ENCODE results near the gene OBSL1. TPM values are rescaled to one million over a fixed set of nuclear protein-coding genes. Genes with fewer than 3 reads are reported as not detected.

Gene OBSL1
- total and polyA plus RNA-seq, 2 of the 4 experiments (the other 2 are of a cell fraction), result 21.5 to 51.2 TPM

- TF ChIP-seq MAFK (IDR thresholded peaks at IDR 0.05; ENCODE audit: low read depth, low read length), result no peak
- TF ChIP-seq POLR2A (IDR thresholded peaks at IDR 0.05; ENCODE audit: low read depth, low read length), result no peak
- TF ChIP-seq MAZ (IDR thresholded peaks at IDR 0.05; ENCODE audit: borderline replicate concordance, low read depth, low read length), result no peak
- TF ChIP-seq CEBPB (IDR thresholded peaks at IDR 0.05; ENCODE audit: low read depth, low read length), result no peak
- TF ChIP-seq MXI1 (IDR thresholded peaks at IDR 0.05; ENCODE audit: borderline replicate concordance, low read depth, low read length), result no peak
- no peak for TF ChIP-seq SMC3 (IDR thresholded peaks at IDR 0.05; ENCODE audit: low read depth, low read length)
- TF ChIP-seq RCOR1 (IDR thresholded peaks at IDR 0.05; ENCODE audit: insufficient replicate concordance, low read length), result no peak
- no peak for TF ChIP-seq NFE2L2 (IDR thresholded peaks at IDR 0.05; ENCODE audit: low read depth, low read length)
- no peak for TF ChIP-seq FOS (IDR thresholded peaks at IDR 0.05; ENCODE audit: low read depth, low read length)
- H2BK120ac ChIP-seq (ENCODE audit: low read depth, low read length), result no peak overlapping the region
- POLR2A ChIA-PET (ENCODE audit: unreplicated experiment), result no interaction called here
- dilution Hi-C loops (cut with HindIII; ENCODE audit: low sequenced_read_pairs, unreplicated experiment) (no loop called here), intact Hi-C loops (cut with micrococcal nuclease) (loop anchor here (2.0 kb wide), 1 partner anchor 21 kb away; the partner anchor contains the start of gene STK11IP), in situ Hi-C loops (cut with MboI; ENCODE audit: low sequenced_read_pairs) (no loop called here)
- peaks cover 2% of the 10 kb centered on the region; the same call in 1 of the 2 replicates for H3K9me1 ChIP-seq (ENCODE audit: insufficient read depth, low read length)
- H3K23ac ChIP-seq (ENCODE audit: low read depth, low read length), result no peak overlapping the region
- H3K4ac ChIP-seq (ENCODE audit: low read depth, low read length), result no peak overlapping the region
- no TSS peak for BruUV-seq (replicated peaks)
- H3K9ac ChIP-seq (ENCODE audit: low read depth, low read length), result no peak overlapping the region
- H2BK20ac ChIP-seq (ENCODE audit: low read depth, low read length), result no peak overlapping the region
- no peak overlapping the region for H3K27ac ChIP-seq (ENCODE audit: insufficient read depth, low read length)
- peaks cover 0 to 2% of the 10 kb centered on the region in 2 experiments; a peak in 1 of 4 replicates for H3K79me1 ChIP-seq (ENCODE audit: low read depth in 1 of 2, low read length in 2 of 2)
- ATAC-seq (ENCODE audit: low read depth) (no peak), DNase-seq (no peak)
- peaks cover 14% of the 10 kb centered on the region for H3K27me3 ChIP-seq (ENCODE audit: control insufficient read depth, insufficient read depth, low read length)
- no peaks in the 10 kb centered on the region for H3K9me3 ChIP-seq (ENCODE audit: control insufficient read depth, insufficient read depth, low read length)
- H4K8ac ChIP-seq (ENCODE audit: low read depth in 2 of 2, low read length in 2 of 2), result no peak overlapping the region
- no peak overlapping the region for H3K14ac ChIP-seq (replicated peaks; ENCODE audit: low read depth, low read length)
- no peaks in the 10 kb centered on the region for H3K36me3 ChIP-seq (ENCODE audit: control insufficient read depth, insufficient read depth, low read length)
- H3K18ac ChIP-seq (ENCODE audit: low read depth, low read length), result no peak overlapping the region
- H3K4me3 ChIP-seq (ENCODE audit: insufficient read depth, low read depth, low read length), result no peak overlapping the region
- H4K20me1 ChIP-seq (ENCODE audit: insufficient read depth, low read length), result no peaks in the 10 kb centered on the region
- peaks cover 13% of the 10 kb centered on the region for H3K4me1 ChIP-seq (ENCODE audit: control insufficient read depth, insufficient read depth, low read length)
- CTCF ChIA-PET, result no interaction called here
- no peak overlapping the region for H2AK5ac ChIP-seq (ENCODE audit: low read depth, low read length)
- no peak overlapping the region for H2BK15ac ChIP-seq (ENCODE audit: low read depth, low read length)
- WGBS, 2 experiments (ENCODE audit: extremely low coverage in 2 of 2, insufficient read length in 1 of 2), result 73% methylated on average over 3 of the region's 6 CpGs; no CpG with 5 or more reads in 1 of the 2 experiments
- H3K56ac ChIP-seq (ENCODE audit: extremely low read depth, insufficient read depth, low read length), result no peak overlapping the region
- no peak overlapping the region for H2BK5ac ChIP-seq (ENCODE audit: low read depth, low read length, poor library complexity, severe bottlenecking)
- no peak overlapping the region for H3K4me2 ChIP-seq (ENCODE audit: low read depth, low read length)
- no peak overlapping the region for H2AFZ ChIP-seq (replicated peaks; ENCODE audit: low read length, poor library complexity)
- no peak overlapping the region for H2AK9ac ChIP-seq (replicated peaks; ENCODE audit: low read depth, low read length, poor library complexity)
- no peak overlapping the region for H4K91ac ChIP-seq (ENCODE audit: insufficient read depth, low read depth, low read length)
- H4K5ac ChIP-seq (ENCODE audit: low read depth, low read length), result no peak overlapping the region
Measured at GRCh38 chr2:219575566-219576504, 4.5 kb upstream of the OBSL1 start.
